Measurements from ENCODE around the gene PRCD. TPM values are rescaled to one million over a fixed set of nuclear protein-coding genes. Genes with fewer than 3 reads are reported as not detected.

The PRCD gene
- total RNA-seq, 4 donors from 2014 or later, result 0.57 to 11.2 (median 2.3) TPM

DNA sequence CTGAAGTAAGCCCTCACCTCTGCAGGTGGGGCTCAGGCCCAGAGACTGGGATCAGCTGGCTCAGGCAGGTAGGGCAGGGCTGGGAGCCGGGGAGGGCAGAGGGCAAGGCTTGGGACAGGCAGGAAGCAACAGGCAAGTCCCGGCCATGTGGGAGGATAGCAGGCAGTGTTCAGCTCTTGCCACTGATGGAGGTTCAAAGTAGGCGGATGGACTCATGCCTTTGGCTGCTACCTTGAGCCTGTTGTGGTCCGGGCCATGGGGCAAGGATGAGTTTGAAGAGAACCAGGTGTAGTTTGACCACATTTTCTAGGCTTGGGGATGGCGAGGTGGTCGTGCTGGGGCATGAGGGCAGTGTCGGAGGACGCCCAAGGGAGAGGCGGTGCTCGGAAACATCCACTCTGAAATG, 2.7 kb downstream of the PRCD start:
- no peak overlapping the region for H3K4me3 ChIP-seq
- no peak for ATAC-seq
- TF ChIP-seq POLR2A (IDR thresholded peaks at IDR 0.05) (no peak), POLR2AphosphoS5 (IDR thresholded peaks at IDR 0.05) (no peak), EP300 (IDR thresholded peaks at IDR 0.05) (no peak)
- TF ChIP-seq, protein P1, sequence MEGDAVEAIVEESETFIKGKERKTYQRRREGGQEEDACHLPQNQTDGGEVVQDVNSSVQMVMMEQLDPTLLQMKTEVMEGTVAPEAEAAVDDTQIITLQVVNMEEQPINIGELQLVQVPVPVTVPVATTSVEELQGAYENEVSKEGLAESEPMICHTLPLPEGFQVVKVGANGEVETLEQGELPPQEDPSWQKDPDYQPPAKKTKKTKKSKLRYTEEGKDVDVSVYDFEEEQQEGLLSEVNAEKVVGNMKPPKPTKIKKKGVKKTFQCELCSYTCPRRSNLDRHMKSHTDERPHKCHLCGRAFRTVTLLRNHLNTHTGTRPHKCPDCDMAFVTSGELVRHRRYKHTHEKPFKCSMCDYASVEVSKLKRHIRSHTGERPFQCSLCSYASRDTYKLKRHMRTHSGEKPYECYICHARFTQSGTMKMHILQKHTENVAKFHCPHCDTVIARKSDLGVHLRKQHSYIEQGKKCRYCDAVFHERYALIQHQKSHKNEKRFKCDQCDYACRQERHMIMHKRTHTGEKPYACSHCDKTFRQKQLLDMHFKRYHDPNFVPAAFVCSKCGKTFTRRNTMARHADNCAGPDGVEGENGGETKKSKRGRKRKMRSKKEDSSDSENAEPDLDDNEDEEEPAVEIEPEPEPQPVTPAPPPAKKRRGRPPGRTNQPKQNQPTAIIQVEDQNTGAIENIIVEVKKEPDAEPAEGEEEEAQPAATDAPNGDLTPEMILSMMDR (IDR thresholded peaks at IDR 0.05), result no peak
- WGBS, 2 donors (ENCODE audit: low coverage in 1 of 2), result 72% methylated on average over 3 of the region's 10 CpGs; no CpG with 5 or more reads in 1 of the 2 donors
- peaks cover 0 to 84% (median 40%) of the 10 kb centered on the region in 3 donors for H3K4me1 ChIP-seq
- H3K36me3 ChIP-seq, result no peaks in the 10 kb centered on the region
- H3K27me3 ChIP-seq, result peaks cover 32% of the 10 kb centered on the region
- H3K27ac ChIP-seq, result no peak overlapping the region
- no peaks in the 10 kb centered on the region for H3K9me3 ChIP-seq

DNA sequence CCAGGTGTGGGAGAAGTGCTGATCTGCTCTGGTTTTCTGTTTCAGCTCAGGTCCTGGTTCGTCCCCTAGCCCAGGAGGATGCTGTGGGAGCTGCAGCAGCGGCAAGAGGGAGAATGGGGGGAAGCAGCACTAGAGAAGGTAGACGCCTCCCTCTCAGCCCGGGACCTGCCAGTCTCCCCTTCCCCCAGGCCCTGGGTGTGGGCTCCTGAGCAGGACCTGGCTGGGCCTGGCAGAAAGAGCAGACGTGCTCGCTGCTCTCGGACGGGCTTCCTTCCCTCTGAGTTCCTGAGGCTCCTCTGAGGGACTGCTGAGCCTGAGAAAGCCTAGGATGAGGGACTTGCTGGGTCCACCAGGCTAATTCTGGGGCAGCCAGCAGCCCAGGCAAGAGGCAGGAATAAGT, 3.1 kb downstream of the PRCD start:
- Histone ChIP-seq H3K4me3 (no peak overlapping the region), H3K27me3 (peaks cover 28% of the 10 kb centered on the region), H3K4me1 (peaks cover 0 to 80% (median 37%) of the 10 kb centered on the region in 3 donors), H3K9me3 (no peaks in the 10 kb centered on the region), H3K27ac (no peak overlapping the region), H3K36me3 (no peaks in the 10 kb centered on the region)
- ATAC-seq, result no peak
- WGBS, 2 donors (ENCODE audit: low coverage in 1 of 2), result 90% methylated on average over 2 of the region's 8 CpGs; no CpG with 5 or more reads in 1 of the 2 donors
- no peak for TF ChIP-seq POLR2A (IDR thresholded peaks at IDR 0.05)
- no peak for TF ChIP-seq EP300 (IDR thresholded peaks at IDR 0.05)
- TF ChIP-seq POLR2AphosphoS5 (IDR thresholded peaks at IDR 0.05), result no peak
- TF ChIP-seq, protein P1 (IDR thresholded peaks at IDR 0.05), result no peak

- TF ChIP-seq POLR2AphosphoS5 (IDR thresholded peaks at IDR 0.05) (no peak), EP300 (IDR thresholded peaks at IDR 0.05) (no peak), POLR2A (IDR thresholded peaks at IDR 0.05) (no peak)
- TF ChIP-seq, protein P1 (IDR thresholded peaks at IDR 0.05), result no peak
- WGBS, 2 donors (ENCODE audit: low coverage in 1 of 2), result no CpG with 5 or more reads among the region's 6 CpGs
Observed at GRCh38 chr17:76543482-76543825, 3.6 kb downstream of the PRCD start.

DNA sequence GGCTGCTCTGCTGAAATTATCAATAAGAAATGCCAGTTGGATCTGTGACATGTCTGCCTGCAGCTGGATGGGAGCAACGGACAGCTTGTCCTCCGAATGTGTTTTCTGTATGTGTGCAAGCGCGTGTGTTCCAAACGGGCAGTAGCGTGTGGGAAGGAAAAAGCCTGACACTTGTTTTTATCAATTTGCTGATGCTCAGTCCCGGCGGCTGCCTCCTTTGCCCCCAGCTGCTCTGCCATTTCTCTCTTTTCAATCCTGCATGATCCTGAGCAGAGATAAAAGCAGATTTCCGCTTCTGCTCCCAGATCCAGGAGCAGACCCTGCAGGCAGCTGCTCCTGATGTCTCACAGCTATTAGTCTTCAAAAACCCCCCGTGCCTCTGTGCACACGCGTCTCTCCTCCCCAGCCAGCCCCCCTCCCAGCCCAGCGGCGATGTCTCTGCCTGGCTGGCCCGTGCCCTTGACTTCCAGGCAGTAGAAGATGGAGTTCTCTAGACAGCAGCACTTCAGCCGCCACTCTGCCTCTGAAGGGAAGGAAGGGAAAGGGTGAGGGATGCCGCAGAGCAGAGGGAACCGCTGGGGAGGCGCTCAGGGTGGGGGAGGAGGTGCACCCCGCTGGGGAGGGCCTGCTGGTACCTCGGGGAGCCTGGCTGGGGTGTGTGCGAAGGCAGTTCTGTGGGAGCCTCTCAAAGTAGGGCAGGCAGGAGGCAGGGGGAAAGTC, 4.1 kb downstream of the PRCD start:
- TF ChIP-seq, protein P1 (IDR thresholded peaks at IDR 0.05), result no peak
- no peak for TF ChIP-seq EP300 (IDR thresholded peaks at IDR 0.05)
- TF ChIP-seq POLR2AphosphoS5 (IDR thresholded peaks at IDR 0.05), result no peak
- no peak for TF ChIP-seq POLR2A (IDR thresholded peaks at IDR 0.05)
- Histone ChIP-seq H3K9me3 (no peaks in the 10 kb centered on the region), H3K27ac (peak overlapping the region in 3 of 4 donors; percentile 45 to 56 (median 47)), H3K4me1 (peaks cover 0 to 70% (median 28%) of the 10 kb centered on the region in 3 donors), H3K36me3 (no peaks in the 10 kb centered on the region), H3K27me3 (peaks cover 18% of the 10 kb centered on the region), H3K4me3 (no peak overlapping the region)
- no peak for ATAC-seq
- 51 to 57% methylated on average over 8 of the region's 22 CpGs for WGBS, 2 donors (ENCODE audit: low coverage in 1 of 2)

More at GRCh38 chr17:76543482-76543825, 3.6 kb downstream of the PRCD start:
- ATAC-seq, result no peak
- Histone ChIP-seq H3K27ac (no peak overlapping the region), H3K27me3 (peaks cover 23% of the 10 kb centered on the region), H3K36me3 (no peaks in the 10 kb centered on the region), H3K9me3 (no peaks in the 10 kb centered on the region), H3K4me3 (no peak overlapping the region), H3K4me1 (peaks cover 0 to 75% (median 32%) of the 10 kb centered on the region in 3 donors)
